Measurements from ENCODE around the gene CCL4L2. TPM values are rescaled to one million over a fixed set of nuclear protein-coding genes. Genes with fewer than 3 reads are reported as not detected.
"Not testable (repeated sequence)": the region's sequence is repeated elsewhere in the genome, so short reads cannot be mapped to it uniquely, and the experiment has no call there.

The CCL4L2 gene
- total RNA-seq, 1 experiment from 2014 or later: not detected

DNA sequence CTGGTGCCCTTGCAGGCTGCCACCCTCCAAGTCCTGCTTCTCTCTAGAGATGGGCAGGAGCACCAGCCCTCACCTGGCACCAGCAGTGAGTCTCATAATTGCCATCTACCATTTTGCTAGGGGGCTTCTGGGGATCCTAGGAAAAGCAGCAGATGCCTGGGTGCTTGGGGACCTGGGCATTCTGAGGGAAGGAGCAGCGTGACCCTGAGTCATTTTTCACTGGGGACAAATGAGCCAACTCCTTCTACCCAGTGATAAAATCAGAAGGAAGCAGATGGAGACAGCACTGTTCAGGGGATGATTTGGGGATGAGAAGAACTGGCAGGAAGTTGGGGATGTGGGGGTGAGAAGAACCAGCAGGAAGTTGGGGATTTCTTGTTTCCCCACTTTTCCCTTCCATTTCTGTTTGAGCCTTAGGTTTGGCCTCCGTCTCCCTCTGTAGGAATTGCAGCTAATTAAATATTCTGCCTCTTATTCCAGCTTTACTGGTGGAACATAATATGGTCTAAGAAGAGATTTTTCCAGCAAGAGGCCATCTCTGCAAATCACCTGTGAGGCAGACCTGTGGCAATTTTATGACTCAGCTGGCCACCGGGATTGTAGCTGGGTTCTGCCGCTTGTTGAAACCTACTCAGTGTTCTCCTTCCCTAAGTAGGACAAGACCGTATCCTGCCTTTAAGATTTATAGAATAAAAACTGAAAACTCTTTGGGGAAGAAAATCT, 22.8 kb upstream of the CCL4L2 start:
- H3K4me3 ChIP-seq (ENCODE audit: low read depth in 2 of 2, low read length in 2 of 2); H3K9me3 ChIP-seq (ENCODE audit: control insufficient read depth, insufficient read depth, low read depth, low read length); H3K4me1 ChIP-seq (ENCODE audit: control insufficient read depth, insufficient read depth, low read length); BruUV-seq (replicated peaks); ATAC-seq; CTCF ChIA-PET; POLR2A ChIA-PET; H3K27ac ChIP-seq (ENCODE audit: low read length); intact Hi-C loops (cut with micrococcal nuclease; ENCODE audit: unreplicated experiment); H3K27me3 ChIP-seq (ENCODE audit: control insufficient read depth, insufficient read depth, low read length); DNase-seq (ENCODE audit: low read depth, low spot score); H3K36me3 ChIP-seq (ENCODE audit: control insufficient read depth, insufficient read depth, low read length); in situ Hi-C loops (cut with HindIII; ENCODE audit: low pct_unique_long_range_greater_than_20kb, low sequenced_read_pairs): not testable (repeated sequence)

DNA sequence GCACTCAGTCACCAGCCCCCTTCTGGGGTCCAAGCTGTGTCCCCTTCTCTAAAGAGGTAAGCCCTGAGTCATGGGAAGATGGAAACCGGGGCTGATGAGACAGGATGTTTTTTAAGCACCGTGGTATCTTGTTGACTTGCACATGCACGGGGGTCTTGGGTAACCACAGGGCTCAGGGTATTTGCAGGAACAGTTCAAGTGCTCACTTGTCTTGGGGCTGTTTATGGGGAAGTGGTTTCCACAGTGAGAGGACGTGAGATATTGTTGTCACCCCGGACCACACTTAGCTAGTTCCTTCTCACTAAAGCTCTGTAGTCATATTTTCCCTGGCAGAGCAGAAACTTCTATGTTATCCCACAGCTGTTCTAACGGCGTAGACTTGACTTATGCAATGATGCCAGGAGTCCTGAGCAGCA, 22.0 kb upstream of the CCL4L2 start:
- no TSS peak for BruUV-seq (replicated peaks)
- H3K4me3 ChIP-seq (ENCODE audit: low read depth in 2 of 2, low read length in 2 of 2): no peak overlapping the region
- TF ChIP-seq, protein P1, sequence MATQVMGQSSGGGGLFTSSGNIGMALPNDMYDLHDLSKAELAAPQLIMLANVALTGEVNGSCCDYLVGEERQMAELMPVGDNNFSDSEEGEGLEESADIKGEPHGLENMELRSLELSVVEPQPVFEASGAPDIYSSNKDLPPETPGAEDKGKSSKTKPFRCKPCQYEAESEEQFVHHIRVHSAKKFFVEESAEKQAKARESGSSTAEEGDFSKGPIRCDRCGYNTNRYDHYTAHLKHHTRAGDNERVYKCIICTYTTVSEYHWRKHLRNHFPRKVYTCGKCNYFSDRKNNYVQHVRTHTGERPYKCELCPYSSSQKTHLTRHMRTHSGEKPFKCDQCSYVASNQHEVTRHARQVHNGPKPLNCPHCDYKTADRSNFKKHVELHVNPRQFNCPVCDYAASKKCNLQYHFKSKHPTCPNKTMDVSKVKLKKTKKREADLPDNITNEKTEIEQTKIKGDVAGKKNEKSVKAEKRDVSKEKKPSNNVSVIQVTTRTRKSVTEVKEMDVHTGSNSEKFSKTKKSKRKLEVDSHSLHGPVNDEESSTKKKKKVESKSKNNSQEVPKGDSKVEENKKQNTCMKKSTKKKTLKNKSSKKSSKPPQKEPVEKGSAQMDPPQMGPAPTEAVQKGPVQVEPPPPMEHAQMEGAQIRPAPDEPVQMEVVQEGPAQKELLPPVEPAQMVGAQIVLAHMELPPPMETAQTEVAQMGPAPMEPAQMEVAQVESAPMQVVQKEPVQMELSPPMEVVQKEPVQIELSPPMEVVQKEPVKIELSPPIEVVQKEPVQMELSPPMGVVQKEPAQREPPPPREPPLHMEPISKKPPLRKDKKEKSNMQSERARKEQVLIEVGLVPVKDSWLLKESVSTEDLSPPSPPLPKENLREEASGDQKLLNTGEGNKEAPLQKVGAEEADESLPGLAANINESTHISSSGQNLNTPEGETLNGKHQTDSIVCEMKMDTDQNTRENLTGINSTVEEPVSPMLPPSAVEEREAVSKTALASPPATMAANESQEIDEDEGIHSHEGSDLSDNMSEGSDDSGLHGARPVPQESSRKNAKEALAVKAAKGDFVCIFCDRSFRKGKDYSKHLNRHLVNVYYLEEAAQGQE (IDR thresholded peaks at IDR 0.05; ENCODE audit: insufficient read depth in 1 of 2, low read depth in 2 of 2, low read length in 1 of 2): no peak
- no peak for TF ChIP-seq POLR2AphosphoS5 (IDR thresholded peaks at IDR 0.05; ENCODE audit: low read depth, low read length)
- TF ChIP-seq TCF7L2 (IDR thresholded peaks at IDR 0.05; ENCODE audit: low read depth, low read length): no peak
- TF ChIP-seq SIN3A (IDR thresholded peaks at IDR 0.05; ENCODE audit: borderline replicate concordance, insufficient read depth, low read depth, low read length): no peak
- TF ChIP-seq, protein P2, sequence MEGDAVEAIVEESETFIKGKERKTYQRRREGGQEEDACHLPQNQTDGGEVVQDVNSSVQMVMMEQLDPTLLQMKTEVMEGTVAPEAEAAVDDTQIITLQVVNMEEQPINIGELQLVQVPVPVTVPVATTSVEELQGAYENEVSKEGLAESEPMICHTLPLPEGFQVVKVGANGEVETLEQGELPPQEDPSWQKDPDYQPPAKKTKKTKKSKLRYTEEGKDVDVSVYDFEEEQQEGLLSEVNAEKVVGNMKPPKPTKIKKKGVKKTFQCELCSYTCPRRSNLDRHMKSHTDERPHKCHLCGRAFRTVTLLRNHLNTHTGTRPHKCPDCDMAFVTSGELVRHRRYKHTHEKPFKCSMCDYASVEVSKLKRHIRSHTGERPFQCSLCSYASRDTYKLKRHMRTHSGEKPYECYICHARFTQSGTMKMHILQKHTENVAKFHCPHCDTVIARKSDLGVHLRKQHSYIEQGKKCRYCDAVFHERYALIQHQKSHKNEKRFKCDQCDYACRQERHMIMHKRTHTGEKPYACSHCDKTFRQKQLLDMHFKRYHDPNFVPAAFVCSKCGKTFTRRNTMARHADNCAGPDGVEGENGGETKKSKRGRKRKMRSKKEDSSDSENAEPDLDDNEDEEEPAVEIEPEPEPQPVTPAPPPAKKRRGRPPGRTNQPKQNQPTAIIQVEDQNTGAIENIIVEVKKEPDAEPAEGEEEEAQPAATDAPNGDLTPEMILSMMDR (IDR thresholded peaks at IDR 0.05): no peak
- in situ Hi-C loops (cut with HindIII; ENCODE audit: low pct_unique_long_range_greater_than_20kb, low sequenced_read_pairs) (no loop called here), intact Hi-C loops (cut with micrococcal nuclease; ENCODE audit: unreplicated experiment) (no loop called here)
- ChIA-PET POLR2A (no interaction called here), CTCF (no interaction called here)
- H3K36me3 ChIP-seq (ENCODE audit: control insufficient read depth, insufficient read depth, low read length): no peaks in the 10 kb centered on the region
- ATAC-seq: no peak
- no peaks in the 10 kb centered on the region for H3K4me1 ChIP-seq (ENCODE audit: control insufficient read depth, insufficient read depth, low read length)
- no peaks in the 10 kb centered on the region for H3K9me3 ChIP-seq (ENCODE audit: control insufficient read depth, insufficient read depth, low read depth, low read length)
- no peak for DNase-seq (ENCODE audit: low read depth, low spot score)
- H3K27ac ChIP-seq (ENCODE audit: low read length): no peak overlapping the region
- peaks cover 2% of the 10 kb centered on the region; the same call in 1 of the 2 replicates for H3K27me3 ChIP-seq (ENCODE audit: control insufficient read depth, insufficient read depth, low read length)

DNA sequence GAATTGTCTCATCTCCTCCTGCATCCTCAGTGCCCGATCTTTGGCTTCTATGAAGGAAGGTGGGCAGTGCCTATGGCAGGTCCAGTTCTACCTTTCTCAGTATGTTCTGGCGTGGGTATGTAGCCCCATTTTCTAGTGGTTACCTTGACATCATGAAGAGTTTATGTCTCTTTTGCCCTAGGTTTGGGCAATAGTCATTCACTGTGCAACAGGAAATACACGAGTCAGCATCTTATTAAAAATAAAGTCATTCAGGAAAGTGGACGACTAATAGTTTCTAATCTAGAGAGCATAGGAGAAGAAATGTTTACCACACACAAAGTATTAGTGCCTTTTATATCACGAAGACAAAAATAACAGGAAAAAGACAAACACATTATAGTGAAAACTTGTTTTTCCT, 20.9 kb upstream of the CCL4L2 start:
- H3K36me3 ChIP-seq (ENCODE audit: control insufficient read depth, insufficient read depth, low read length); H3K4me3 ChIP-seq (ENCODE audit: low read depth in 2 of 2, low read length in 2 of 2); ATAC-seq; CTCF ChIA-PET; intact Hi-C loops (cut with micrococcal nuclease; ENCODE audit: unreplicated experiment); in situ Hi-C loops (cut with HindIII; ENCODE audit: low pct_unique_long_range_greater_than_20kb, low sequenced_read_pairs); H3K9me3 ChIP-seq (ENCODE audit: control insufficient read depth, insufficient read depth, low read depth, low read length); BruUV-seq (replicated peaks); H3K27me3 ChIP-seq (ENCODE audit: control insufficient read depth, insufficient read depth, low read length); H3K27ac ChIP-seq (ENCODE audit: low read length); DNase-seq (ENCODE audit: low read depth, low spot score); POLR2A ChIA-PET; H3K4me1 ChIP-seq (ENCODE audit: control insufficient read depth, insufficient read depth, low read length): not testable (repeated sequence)

DNA sequence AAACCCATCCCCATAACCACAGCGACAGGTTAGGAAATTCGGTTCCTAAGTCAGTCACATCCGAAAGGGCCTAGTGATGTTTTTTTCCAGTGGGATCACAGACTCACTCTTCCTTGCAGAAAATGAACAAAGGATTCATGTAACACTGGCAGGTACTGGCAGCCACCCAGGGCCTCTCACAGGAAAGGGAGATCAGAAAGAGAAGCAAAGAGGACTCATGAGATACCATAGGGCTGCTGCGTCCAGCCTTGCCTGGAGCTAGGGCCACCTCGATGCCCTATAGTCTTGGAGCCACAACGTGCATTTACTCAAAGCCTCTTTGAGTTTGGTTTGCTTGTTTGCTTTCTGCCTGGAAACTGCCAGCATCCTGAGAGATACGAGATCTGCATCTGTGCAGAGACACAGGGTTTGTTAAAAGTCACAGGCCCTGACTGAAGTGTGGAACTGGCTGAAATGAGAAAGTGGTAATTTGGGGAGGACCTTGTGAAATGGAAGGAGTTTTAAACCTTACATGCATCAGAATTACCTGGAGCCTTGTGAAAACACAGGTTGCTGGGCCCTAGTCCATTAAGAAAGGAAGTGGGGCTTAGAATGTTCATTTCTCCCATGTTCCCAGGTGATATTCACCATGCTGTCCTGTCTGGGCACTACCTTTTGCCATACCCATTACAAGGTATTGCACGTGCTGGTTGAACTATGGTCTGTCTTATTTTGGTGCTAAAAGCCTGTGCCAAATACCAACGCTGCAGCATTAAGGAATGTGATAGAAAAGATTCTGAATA, 20.1 kb upstream of the CCL4L2 start:
- H3K4me1 ChIP-seq (ENCODE audit: control insufficient read depth, insufficient read depth, low read length); ATAC-seq; H3K4me3 ChIP-seq (ENCODE audit: low read depth in 2 of 2, low read length in 2 of 2); H3K9me3 ChIP-seq (ENCODE audit: control insufficient read depth, insufficient read depth, low read depth, low read length); in situ Hi-C loops (cut with HindIII; ENCODE audit: low pct_unique_long_range_greater_than_20kb, low sequenced_read_pairs); BruUV-seq (replicated peaks); CTCF ChIA-PET; H3K27ac ChIP-seq (ENCODE audit: low read length); intact Hi-C loops (cut with micrococcal nuclease; ENCODE audit: unreplicated experiment); H3K36me3 ChIP-seq (ENCODE audit: control insufficient read depth, insufficient read depth, low read length); POLR2A ChIA-PET; DNase-seq (ENCODE audit: low read depth, low spot score); H3K27me3 ChIP-seq (ENCODE audit: control insufficient read depth, insufficient read depth, low read length): not testable (repeated sequence)

Data from Panc1 (cell line).